HG03575 (cell line): Measurements from ENCODE around the gene SIAH1.
"Not testable (repeated sequence)": the region's sequence is repeated elsewhere in the genome, so short reads cannot be mapped to it uniquely, and the experiment has no call there.

Experiments
- ATAC-seq: cut with Tn5 transposase; IDR thresholded peaks from one replicate; pipeline ENCODE4 v1.9.1; 2021; ENCODE audit not compliant: unreplicated experiment, insufficient number of reproducible peaks, low FRiP score; ENCODE audit errors: extremely low read depth

SIAH1 gene

GRCh38 chr16:48385253-48386150 lies at the start of gene SIAH1:
Gene SIAH1 (minus strand): TSS chr16:48385413. CDS start chr16:48362428, 22,985 bp downstream.
- ATAC-seq: no peak

- no peak for ATAC-seq
Observed at GRCh38 chr16:48434653-48435317, 49.6 kb upstream of the SIAH1 start.

GRCh38 chr16:48433850-48434530 lies 48.8 kb upstream of the SIAH1 start:
- no peak for ATAC-seq

- ATAC-seq: no peak
Observed at GRCh38 chr16:48433116-48433849, 48.1 kb upstream of the SIAH1 start.

- ATAC-seq: peak; percentile 45
Observed at GRCh38 chr16:48432136-48432535, 46.9 kb upstream of the SIAH1 start.

- no peak for ATAC-seq
Observed at GRCh38 chr16:48430890-48431289, 45.7 kb upstream of the SIAH1 start.

- no peak for ATAC-seq
Observed at GRCh38 chr16:48426244-48427141, 41.3 kb upstream of the SIAH1 start.

- ATAC-seq: no peak
Observed at GRCh38 chr16:48422537-48422936, 37.3 kb upstream of the SIAH1 start.

GRCh38 chr16:48421741-48422140 lies 36.5 kb upstream of the SIAH1 start:
- no peak for ATAC-seq

- no peak for ATAC-seq
Observed at GRCh38 chr16:48420437-48420836, 35.2 kb upstream of the SIAH1 start.

GRCh38 chr16:48416617-48417016 lies 31.4 kb upstream of the SIAH1 start:
- ATAC-seq: not testable (repeated sequence)

- ATAC-seq: no peak
Observed at GRCh38 chr16:48413272-48413671, 28.1 kb upstream of the SIAH1 start.

- ATAC-seq: no peak
Observed at GRCh38 chr16:48409839-48410632, 24.8 kb upstream of the SIAH1 start.

GRCh38 chr16:48408688-48409087 lies 23.5 kb upstream of the SIAH1 start:
- ATAC-seq: no peak

- no peak for ATAC-seq
Observed at GRCh38 chr16:48405907-48406306, 20.7 kb upstream of the SIAH1 start.

GRCh38 chr16:48405153-48405552 lies 19.9 kb upstream of the SIAH1 start:
- ATAC-seq: no peak

- ATAC-seq: not testable (repeated sequence)
Observed at GRCh38 chr16:48402547-48402946, 17.3 kb upstream of the SIAH1 start.
